SK-N-SH (cell line): ENCODE measurements around the gene TRIM47. TPM values are rescaled to one million over a fixed set of nuclear protein-coding genes. Genes with fewer than 3 reads are reported as not detected.

ENCODE experiments used
- CTCF ChIA-PET: fragments of 300-600, 350-600 bp; formaldehyde crosslinking; extraction: SDS; loops from one replicate; lab custom pipeline; 2021; lab: Yijun Ruan, JAX
- POLR2A ChIA-PET: fragments of 350-600 bp; sonication (Branson Sonifier 250); formaldehyde crosslinking; extraction: SDS; loops from one replicate; lab custom pipeline; 2020; ENCODE audit warnings: antibody characterized with exemption, inconsistent platforms; lab: Yijun Ruan, JAX
- DNase-seq: peaks from one replicate; pipeline ENCODE4 v3.0.0; 2012
- H2AFZ ChIP-seq: fragments of 200-600 bp; sonication (generic); 2 replicates; pipeline ENCODE4 v1.8.1; 2016; ENCODE audit warnings: antibody characterized with exemption, mild to moderate bottlenecking, low read depth
- H3F3A ChIP-seq: fragments of 200-600 bp; sonication (generic); replicated peaks from 2 replicates; pipeline ENCODE3; 2016; ENCODE audit warnings: antibody characterized with exemption, mild to moderate bottlenecking; ENCODE audit not compliant: insufficient read depth
- H3K27ac ChIP-seq, 2 experiments: fragments of 200-500 bp in 1 of 2; fragments of 200-600 bp in 1 of 2; sonication (Bioruptor generic) in 1 of 2; sonication (generic), shearing (Covaris generic) in 1 of 2; 2 replicates each; pipeline versions ENCODE4 v1.5.1 to v1.6.1; 2014 to 2016; ENCODE audit warnings: low read depth in 2 of 2, inconsistent platforms in 1 of 2, low read length in 1 of 2, mild to moderate bottlenecking in 1 of 2, mixed read lengths in 1 of 2
- H3K27me3 ChIP-seq: fragments of 200-600 bp; sonication (generic), shearing (Covaris generic); 2 replicates; pipeline ENCODE4 v1.6.1; 2016; ENCODE audit warnings: mixed run types; ENCODE audit not compliant: insufficient read depth
- H3K36me3 ChIP-seq, 2 experiments: fragments of 200-500 bp in 1 of 2; fragments of 200-600 bp in 1 of 2; sonication (Bioruptor generic) in 1 of 2; sonication (generic) in 1 of 2; replicated peaks in 1 of 2; 2 replicates each; pipeline versions ENCODE3 to v1.5.1; 2014 to 2016; ENCODE audit warnings: low read length in 1 of 2, mild to moderate bottlenecking in 1 of 2; ENCODE audit not compliant: insufficient read depth in 2 of 2, control insufficient read depth in 1 of 2
- H3K4me1 ChIP-seq, 2 experiments: fragments of 200-500 bp in 1 of 2; fragments of 200-600 bp in 1 of 2; sonication (Bioruptor generic) in 1 of 2; sonication (generic), shearing (Covaris generic) in 1 of 2; 2 replicates each; pipeline versions ENCODE4 v1.5.1 to v1.6.1; 2014 to 2016; ENCODE audit warnings: low read depth in 1 of 2, low read length in 1 of 2, mixed run types in 1 of 2; ENCODE audit not compliant: insufficient read depth in 2 of 2, control insufficient read depth in 1 of 2
- H3K4me2 ChIP-seq: fragments of 200-600 bp; sonication (generic), shearing (Covaris generic); 2 replicates; pipeline ENCODE4 v1.6.1; 2017; ENCODE audit warnings: mixed run types
- H3K4me3 ChIP-seq, 2 experiments: fragments of 200-500 bp in 1 of 2; fragments of 200-600 bp in 1 of 2; sonication (Bioruptor generic) in 1 of 2; sonication (generic), shearing (Covaris generic) in 1 of 2; 2 replicates each; pipeline versions ENCODE4 v1.5.1 to v1.8.1; 2014 to 2016; ENCODE audit warnings: low read depth in 2 of 2, inconsistent platforms in 1 of 2, low read length in 1 of 2, mild to moderate bottlenecking in 1 of 2, mixed read lengths in 1 of 2, moderate library complexity in 1 of 2
- H3K79me2 ChIP-seq: fragments of 200-600 bp; sonication (generic); 2 replicates; pipeline ENCODE4 v1.8.1; 2017; ENCODE audit warnings: mild to moderate bottlenecking; ENCODE audit not compliant: insufficient read depth
- H3K9ac ChIP-seq: fragments of 200-600 bp; sonication (generic); 2 replicates; pipeline ENCODE4 v1.6.1; 2017; ENCODE audit warnings: mixed run types
- H3K9me2 ChIP-seq: fragments of 200-600 bp; sonication (generic); 2 replicates; pipeline ENCODE4 v1.6.1; 2017; ENCODE audit warnings: mixed run types
- H3K9me3 ChIP-seq: fragments of 200-600 bp; sonication (generic); 2 replicates; pipeline ENCODE4 v1.6.1; 2017; ENCODE audit warnings: mixed run types, mild to moderate bottlenecking, moderate library complexity
- H4K20me1 ChIP-seq: fragments of 200-600 bp; sonication (generic); 2 replicates; pipeline ENCODE4 v1.6.1; 2017; ENCODE audit warnings: mild to moderate bottlenecking, mixed run types; ENCODE audit not compliant: insufficient read depth
- CHD2 ChIP-seq: fragments of 150-350 bp; IDR thresholded peaks from 2 replicates; pipeline ENCODE4 v1.6.1; 2018; ENCODE audit warnings: low read length; ENCODE audit not compliant: partially characterized antibody
- CTCF ChIP-seq: fragments of 200-600 bp; sonication (generic); IDR thresholded peaks from 2 replicates; pipeline ENCODE4 v1.6.1; 2017; ENCODE audit warnings: antibody characterized with exemption, mild to moderate bottlenecking, moderate library complexity
- ELF1 ChIP-seq: IDR thresholded peaks from 2 replicates; pipeline ENCODE4 v1.4.0; 2012
- EP300 ChIP-seq, 2 experiments: IDR thresholded peaks; 2 replicates each; pipeline versions ENCODE4 v1.4.0 to v1.6.1; 2012; ENCODE audit warnings: borderline replicate concordance in 1 of 2, low read depth in 1 of 2, low read length in 1 of 2
- FOXJ3 ChIP-seq: sonication (generic); formaldehyde crosslinking; IDR thresholded peaks from 2 replicates; pipeline ENCODE4 v1.5.1; 2020; ENCODE audit warnings: mild to moderate bottlenecking, missing genetic modification reagents
- FOXM1 ChIP-seq: IDR thresholded peaks from 2 replicates; pipeline ENCODE4 v1.4.0; 2012; ENCODE audit warnings: low read depth, mild to moderate bottlenecking
- GABPA ChIP-seq: IDR thresholded peaks from 2 replicates; pipeline ENCODE4 v1.4.0; 2012; ENCODE audit warnings: low read depth, mild to moderate bottlenecking
- MEF2A ChIP-seq: IDR thresholded peaks from 2 replicates; pipeline ENCODE4 v1.4.0; 2012; ENCODE audit warnings: low read depth, borderline replicate concordance
- MXI1 ChIP-seq: IDR thresholded peaks from 2 replicates; pipeline ENCODE4 v1.6.1; 2012; ENCODE audit warnings: mild to moderate bottlenecking, low read depth, low read length, improper control_type of control experiment
- NRF1 ChIP-seq: IDR thresholded peaks from 2 replicates; pipeline ENCODE4 v1.6.1; 2012; ENCODE audit warnings: low read depth, mild to moderate bottlenecking, low read length
- RAD21 ChIP-seq: IDR thresholded peaks from 2 replicates; pipeline ENCODE4 v1.6.1; 2012; ENCODE audit warnings: mild to moderate bottlenecking, low read length
- RCOR1 ChIP-seq: fragments of 150-350 bp; IDR thresholded peaks from 2 replicates; pipeline ENCODE4 v1.6.1; 2017; ENCODE audit warnings: antibody characterized with exemption, low read length
- RFX5 ChIP-seq: IDR thresholded peaks from 2 replicates; pipeline ENCODE4 v1.6.1; 2012; ENCODE audit warnings: mild to moderate bottlenecking, improper control_type of control experiment, low read length
- RXRA ChIP-seq: IDR thresholded peaks from 2 replicates; pipeline ENCODE4 v1.4.0; 2012; ENCODE audit warnings: low read depth, mild to moderate bottlenecking, borderline replicate concordance
- SIN3A ChIP-seq: IDR thresholded peaks from 2 replicates; pipeline ENCODE4 v1.6.1; 2012; ENCODE audit warnings: low read depth, mild to moderate bottlenecking, low read length, moderate library complexity, borderline replicate concordance
- TCF12 ChIP-seq: IDR thresholded peaks from 2 replicates; pipeline ENCODE4 v1.4.0; 2012
- TEAD4 ChIP-seq: IDR thresholded peaks from 2 replicates; pipeline ENCODE4 v1.4.0; 2012; ENCODE audit warnings: mild to moderate bottlenecking, borderline replicate concordance; ENCODE audit not compliant: insufficient read depth
- USF1 ChIP-seq: IDR thresholded peaks from 2 replicates; pipeline ENCODE4 v1.4.0; 2012; ENCODE audit warnings: low read depth, borderline replicate concordance
- YY1 ChIP-seq: IDR thresholded peaks from 2 replicates; pipeline ENCODE4 v1.4.0; 2012; ENCODE audit warnings: low read depth, mild to moderate bottlenecking
- WGBS: methylation state at CpG from one replicate; pipeline ENCODE4 v1.1.6; 2017; ENCODE audit warnings: low lambda C conversion rate; 5-methylcytosine and 5-hydroxymethylcytosine counted together
- polyA plus RNA-seq, 3 experiments: library from polyadenylated mRNA; depleted of rRNA; stranded (reverse); fragments of >200 nt; gene quantifications; 2 replicates each; pipeline ENCODE4 v1.2.3, GENCODE V29; 2012

Gene TRIM47
- polyA plus RNA-seq, 1 of the 3 experiments (the other 2 are of a cell fraction) = 5.1 TPM

- Histone ChIP-seq H3K27ac (no peak overlapping the region), H3K4me2 (no peak overlapping the region), H3K79me2 (peaks cover 28% of the 10 kb centered on the region), H3K36me3 (peaks cover 28 to 51% of the 10 kb centered on the region in 2 experiments), H2AFZ (no peak overlapping the region), H3K27me3 (no peaks in the 10 kb centered on the region)
- TF ChIP-seq FOXM1 (no peak), CTCF (no peak), CHD2 (no peak), RXRA (no peak), YY1 (no peak), RAD21 (no peak), EP300 (IDR thresholded peaks at IDR 0.05; ENCODE audit: borderline replicate concordance in 1 of 2, low read depth in 1 of 2, low read length in 1 of 2) (no peak), SIN3A (no peak), USF1 (no peak), MXI1 (no peak), GABPA (no peak), TEAD4 (no peak), RCOR1 (no peak), NRF1 (no peak), RFX5 (no peak), MEF2A (no peak), TCF12 (no peak), ELF1 (no peak), FOXJ3 (CRISPR knock-in tag) (no peak)
- TF ChIP-seq, all 33 proteins: peak for 0
- no peaks in the 10 kb centered on the region for H3K9me2 ChIP-seq
- no peaks in the 10 kb centered on the region for H3K9me3 ChIP-seq
- no peak overlapping the region for H3K4me3 ChIP-seq
- peaks cover 15% of the 10 kb centered on the region for H3F3A ChIP-seq
- ChIA-PET CTCF (interaction anchor here (0.8 to 16.1 kb wide), 11 partner anchors 12 to 311 kb away, joined by 3 to 326 read pairs (median 8); partner anchors contain the start of genes GALK1 and TRIM65), POLR2A (no interaction called here)
- no peaks in the 10 kb centered on the region; the same call in 1 of the 2 replicates for H4K20me1 ChIP-seq
- H3K4me1 ChIP-seq = peaks cover 18 to 23% of the 10 kb centered on the region in 2 experiments; a peak in 3 of 4 replicates
- H3K9ac ChIP-seq = no peak overlapping the region
- 81% methylated on average over 9 of the region's 9 CpGs for WGBS
- DNase-seq = no peak
Measured at GRCh38 chr17:75849724-75850123, 28.7 kb downstream of the TRIM47 start.
